Measurements from ENCODE around the gene KAT5.
"Not testable (repeated sequence)": the region's sequence is repeated elsewhere in the genome, so short reads cannot be mapped to it uniquely, and the experiment has no call there.

KAT5 gene

GRCh38 chr11:65711785-65712632, at the start of gene KAT5:
Gene KAT5 (plus strand): TSS chr11:65712252. CDS start chr11:65712268, 16 bp downstream.
- FAIRE-seq = no peak

- no peak for FAIRE-seq
These were observed 49.0 kb upstream of the KAT5 start, which contains the start of gene RELA for GRCh38 chr11:65662799-65663638. Gene RELA (minus strand): TSS chr11:65662916. CDS start chr11:65662832, 84 bp downstream.

- no peak for FAIRE-seq
These were observed 48.3 kb upstream of the KAT5 start for GRCh38 chr11:65663639-65664200.

- no peak for FAIRE-seq
These were observed 39.7 kb upstream of the KAT5 start for GRCh38 chr11:65672180-65672860.

GRCh38 chr11:65672982-65673381, 39.1 kb upstream of the KAT5 start:
- FAIRE-seq = no peak

GRCh38 chr11:65680192-65680743, 31.8 kb upstream of the KAT5 start:
- FAIRE-seq = no peak

GRCh38 chr11:65683480-65683879, 28.6 kb upstream of the KAT5 start:
- FAIRE-seq = not testable (repeated sequence)

GRCh38 chr11:65685981-65686380, 26.1 kb upstream of the KAT5 start:
- no peak for FAIRE-seq

GRCh38 chr11:65691847-65692246, 20.2 kb upstream of the KAT5 start:
- FAIRE-seq = not testable (repeated sequence)

GRCh38 chr11:65692367-65692766, 19.7 kb upstream of the KAT5 start:
- no peak for FAIRE-seq

- no peak for FAIRE-seq
These were observed 16.4 kb upstream of the KAT5 start for GRCh38 chr11:65695459-65696241.

GRCh38 chr11:65696802-65697552, 15.1 kb upstream of the KAT5 start:
- FAIRE-seq = no peak

GRCh38 chr11:65698205-65698604, 13.8 kb upstream of the KAT5 start:
- no peak for FAIRE-seq

- no peak for FAIRE-seq
These were observed 12.7 kb upstream of the KAT5 start for GRCh38 chr11:65699306-65699705.

GRCh38 chr11:65700399-65700798, 11.7 kb upstream of the KAT5 start:
- no peak for FAIRE-seq

- FAIRE-seq = no peak
These were observed 10.4 kb upstream of the KAT5 start for GRCh38 chr11:65701686-65702085.

- FAIRE-seq = no peak
These were observed 8.2 kb upstream of the KAT5 start for GRCh38 chr11:65703846-65704245.

GRCh38 chr11:65706303-65706763, 5.7 kb upstream of the KAT5 start:
- FAIRE-seq = not testable (repeated sequence)

- not testable (repeated sequence) for FAIRE-seq
These were observed 5.0 kb upstream of the KAT5 start for GRCh38 chr11:65707002-65707401.

GRCh38 chr11:65708451-65708850, 3.6 kb upstream of the KAT5 start:
- no peak for FAIRE-seq

- FAIRE-seq = no peak
These were observed 2.4 kb upstream of the KAT5 start for GRCh38 chr11:65709661-65710060.
